HG03432 (cell line): Measurements from ENCODE around the gene SPHK2.
"Not testable (repeated sequence)": the region's sequence is repeated elsewhere in the genome, so short reads cannot be mapped to it uniquely, and the experiment has no call there.

Experiments
- ATAC-seq: cut with Tn5 transposase; IDR thresholded peaks from one replicate; pipeline ENCODE4 v1.9.1; 2021; ENCODE audit warnings: mild to moderate bottlenecking, moderate library complexity; ENCODE audit not compliant: unreplicated experiment

The SPHK2 gene

GRCh38 chr19:48624067-48624594 lies 4.8 kb downstream of the SPHK2 start:
- ATAC-seq = peak; percentile 67

GRCh38 chr19:48624791-48625723 lies 5.8 kb downstream of the SPHK2 start:
- ATAC-seq = no peak

GRCh38 chr19:48625891-48626327 lies 6.6 kb downstream of the SPHK2 start:
- no peak for ATAC-seq

- ATAC-seq = no peak
Observed at GRCh38 chr19:48627201-48627864, 8.0 kb downstream of the SPHK2 start.

- ATAC-seq = no peak
Observed at GRCh38 chr19:48627865-48628314, 8.6 kb downstream of the SPHK2 start.

- no peak for ATAC-seq
Observed at GRCh38 chr19:48628486-48629296, 9.4 kb downstream of the SPHK2 start.

- no peak for ATAC-seq
Observed at GRCh38 chr19:48629297-48629598, 9.9 kb downstream of the SPHK2 start.

GRCh38 chr19:48629599-48630295 lies 10.4 kb downstream of the SPHK2 start:
- no peak for ATAC-seq

- ATAC-seq = no peak
Observed at GRCh38 chr19:48630296-48631063, 11.2 kb downstream of the SPHK2 start.

- no peak for ATAC-seq
Observed at GRCh38 chr19:48631225-48631624, 11.9 kb downstream of the SPHK2 start.

GRCh38 chr19:48632286-48632685 lies 13.0 kb downstream of the SPHK2 start:
- ATAC-seq = not testable (repeated sequence)

- no peak for ATAC-seq
Observed at GRCh38 chr19:48632692-48633147, 13.4 kb downstream of the SPHK2 start.

- no peak for ATAC-seq
Observed at GRCh38 chr19:48633148-48634035, 14.1 kb downstream of the SPHK2 start.

- no peak for ATAC-seq
Observed at GRCh38 chr19:48634036-48634342, 14.7 kb downstream of the SPHK2 start.

- ATAC-seq = peak; percentile 28
Observed at GRCh38 chr19:48634424-48635262, 15.3 kb downstream of the SPHK2 start.

GRCh38 chr19:48635263-48635965 lies 16.1 kb downstream of the SPHK2 start:
- ATAC-seq = no peak
